Measurements from ENCODE around the gene CCNA1. TPM values are rescaled to one million over a fixed set of nuclear protein-coding genes. Genes with fewer than 3 reads are reported as not detected.

CCNA1 gene
- polyA plus RNA-seq, 1 donor from 2014 or later: 13.8 TPM

GRCh38 chr13:36414461-36414860 is 17.8 kb upstream of the CCNA1 start:
- Histone ChIP-seq H3F3A (ENCODE audit: insufficient read depth, low read length, poor library complexity, severe bottlenecking) (no peaks in the 10 kb centered on the region), H3K9me2 (ENCODE audit: insufficient read depth, low read length) (no peaks in the 10 kb centered on the region), H4K20me1 (ENCODE audit: insufficient read depth) (no peaks in the 10 kb centered on the region), H3K36me3 (ENCODE audit: insufficient read depth, low read length) (no peaks in the 10 kb centered on the region), H2AFZ (ENCODE audit: low read depth, low read length) (no peak overlapping the region), H3K79me2 (replicated peaks; ENCODE audit: insufficient read depth, low read length) (no peaks in the 10 kb centered on the region), H3K4me2 (ENCODE audit: low read length) (no peak overlapping the region), H3K9me3 (ENCODE audit: low read length) (peaks cover 3% of the 10 kb centered on the region), H3K27me3 (ENCODE audit: insufficient read depth, low read depth, low read length) (no peaks in the 10 kb centered on the region), H3K9ac (ENCODE audit: low read length) (no peak overlapping the region), H3K27ac (ENCODE audit: low read length) (no peak overlapping the region), H3K4me3 (ENCODE audit: low read length) (no peak overlapping the region)
- TF ChIP-seq MXI1 (conservative IDR thresholded peaks at IDR 0.05; ENCODE audit: poor library complexity, severe bottlenecking): no peak
- no peak for TF ChIP-seq EP300 (conservative IDR thresholded peaks at IDR 0.05; ENCODE audit: poor library complexity, severe bottlenecking)
- no peak for TF ChIP-seq REST (IDR thresholded peaks at IDR 0.05; ENCODE audit: borderline replicate concordance)
- TF ChIP-seq POLR2AphosphoS5 (IDR thresholded peaks at IDR 0.05): no peak
- no peak for TF ChIP-seq CTCF (IDR thresholded peaks at IDR 0.05; ENCODE audit: poor library complexity, severe bottlenecking)

- no peak overlapping the region for H3K4me3 ChIP-seq (ENCODE audit: low read length)
- H3K36me3 ChIP-seq (ENCODE audit: insufficient read depth, low read length): no peaks in the 10 kb centered on the region
- no peaks in the 10 kb centered on the region for H3K27me3 ChIP-seq (ENCODE audit: insufficient read depth, low read depth, low read length)
- no peak overlapping the region for H3K4me2 ChIP-seq (ENCODE audit: low read length)
- H3K9me3 ChIP-seq (ENCODE audit: low read length): peaks cover 3% of the 10 kb centered on the region
- H3K79me2 ChIP-seq (replicated peaks; ENCODE audit: insufficient read depth, low read length): no peaks in the 10 kb centered on the region
- H3K9me2 ChIP-seq (ENCODE audit: insufficient read depth, low read length): no peaks in the 10 kb centered on the region
- TF ChIP-seq CTCF (IDR thresholded peaks at IDR 0.05; ENCODE audit: poor library complexity, severe bottlenecking) (no peak), TAF1 (IDR thresholded peaks at IDR 0.05; ENCODE audit: low read depth) (no peak), SMC3 (conservative IDR thresholded peaks at IDR 0.05; ENCODE audit: poor library complexity) (no peak), EP300 (conservative IDR thresholded peaks at IDR 0.05; ENCODE audit: poor library complexity, severe bottlenecking) (no peak), MXI1 (conservative IDR thresholded peaks at IDR 0.05; ENCODE audit: poor library complexity, severe bottlenecking) (no peak), REST (IDR thresholded peaks at IDR 0.05; ENCODE audit: borderline replicate concordance) (no peak), RAD21 (conservative IDR thresholded peaks at IDR 0.05) (no peak), POLR2AphosphoS5 (IDR thresholded peaks at IDR 0.05) (no peak), EZH2 (IDR thresholded peaks at IDR 0.05; ENCODE audit: borderline replicate concordance, insufficient read depth, low read length, poor library complexity, severe bottlenecking) (no peak)
- H3K27ac ChIP-seq (ENCODE audit: low read length): no peak overlapping the region
- H2AFZ ChIP-seq (ENCODE audit: low read depth, low read length): no peak overlapping the region
- no peaks in the 10 kb centered on the region for H4K20me1 ChIP-seq (ENCODE audit: insufficient read depth)
- H3F3A ChIP-seq (ENCODE audit: insufficient read depth, low read length, poor library complexity, severe bottlenecking): no peaks in the 10 kb centered on the region
- no peak overlapping the region for H3K9ac ChIP-seq (ENCODE audit: low read length)
These were observed 15.0 kb upstream of the CCNA1 start for GRCh38 chr13:36417331-36417730.

All from neural cell (in vitro differentiated cells).